Activated gamma-delta T cell treated with Interleukin-2 at 50 U/mL for 16 hours (primary cell): ENCODE results near the gene GALNT18.

Experiments used
- DNase-seq: peaks from one replicate; pipeline ENCODE4 v3.0.0-alpha.2; 2020

GALNT18 gene

DNA sequence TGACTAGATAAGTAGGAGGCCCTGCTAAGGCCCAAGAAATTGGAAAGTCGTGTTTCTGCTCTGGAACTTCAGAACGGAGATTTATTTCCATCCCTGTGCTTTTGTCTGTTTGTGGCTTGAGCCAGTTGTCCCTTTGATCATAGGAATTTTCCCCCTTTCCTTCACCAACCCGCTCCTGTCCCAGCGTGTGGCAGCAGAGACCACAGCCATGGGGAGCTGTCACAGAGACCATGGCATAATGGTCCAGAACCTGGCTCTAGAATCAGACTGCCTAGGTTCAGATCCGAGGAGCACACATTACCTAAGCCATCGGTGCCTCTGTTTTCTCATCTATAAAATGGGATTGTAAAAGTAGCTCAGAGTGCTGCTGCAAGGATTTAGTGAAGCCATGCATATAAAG, 128.1 kb downstream of the GALNT18 start:
- DNase-seq, result no peak

DNA sequence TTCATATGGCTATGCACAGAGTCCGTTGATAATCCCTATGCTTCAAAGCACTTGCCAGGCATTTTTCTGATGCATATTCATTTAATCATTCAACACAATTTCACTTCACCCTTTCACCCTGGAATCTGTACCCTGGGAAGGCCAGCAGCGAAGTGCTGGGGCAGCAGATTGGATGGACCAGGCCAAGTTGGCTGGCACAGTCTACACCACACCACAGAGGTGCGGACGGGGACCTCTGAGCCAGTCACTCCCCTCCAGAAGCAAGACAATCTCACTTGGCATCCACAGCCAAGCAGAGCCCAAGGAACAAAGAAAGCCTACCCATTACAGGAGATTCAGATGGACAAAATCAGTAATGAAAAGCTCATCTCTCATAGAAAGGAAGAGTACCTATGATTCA, 130.2 kb downstream of the GALNT18 start:
- no peak for DNase-seq

DNA sequence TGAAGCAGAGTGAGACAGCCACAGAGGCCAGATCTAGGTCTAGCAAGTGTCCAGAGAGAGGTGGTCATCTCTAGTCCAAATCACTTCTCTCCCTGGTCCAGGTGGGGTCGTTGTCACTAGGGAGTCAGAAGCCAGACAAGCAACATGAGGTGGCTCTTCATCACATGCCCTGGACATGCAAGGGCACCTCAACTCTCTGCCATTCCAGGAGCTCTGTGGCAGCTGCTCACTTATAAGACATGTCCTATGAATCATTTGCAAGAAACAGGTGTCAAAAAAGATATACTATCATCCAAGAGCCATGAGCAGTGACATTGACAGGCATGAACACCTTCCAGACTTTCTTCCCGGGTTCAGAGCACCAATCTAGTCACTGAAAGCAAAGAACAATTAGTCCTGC, 130.8 kb downstream of the GALNT18 start:
- DNase-seq, result no peak

DNA sequence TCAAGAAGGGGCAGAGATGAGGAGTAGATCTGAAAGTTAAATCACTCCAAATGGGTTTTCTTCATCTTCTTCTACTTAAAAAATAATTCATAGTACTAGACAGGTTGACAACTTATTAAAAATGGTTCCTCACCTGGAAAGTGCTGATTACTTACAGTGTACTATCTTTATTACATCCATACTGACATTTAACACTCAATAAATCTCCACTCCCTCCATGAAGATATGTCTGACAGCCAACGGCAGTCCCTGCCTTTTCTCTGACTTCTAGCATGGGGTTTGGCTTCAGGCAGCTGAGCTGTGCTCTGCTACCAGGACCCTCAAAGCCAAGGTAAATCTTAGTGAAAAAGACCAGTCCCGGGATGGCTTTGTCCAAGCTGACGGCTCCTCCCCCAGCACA, 135.4 kb downstream of the GALNT18 start:
- DNase-seq, result no peak

DNA sequence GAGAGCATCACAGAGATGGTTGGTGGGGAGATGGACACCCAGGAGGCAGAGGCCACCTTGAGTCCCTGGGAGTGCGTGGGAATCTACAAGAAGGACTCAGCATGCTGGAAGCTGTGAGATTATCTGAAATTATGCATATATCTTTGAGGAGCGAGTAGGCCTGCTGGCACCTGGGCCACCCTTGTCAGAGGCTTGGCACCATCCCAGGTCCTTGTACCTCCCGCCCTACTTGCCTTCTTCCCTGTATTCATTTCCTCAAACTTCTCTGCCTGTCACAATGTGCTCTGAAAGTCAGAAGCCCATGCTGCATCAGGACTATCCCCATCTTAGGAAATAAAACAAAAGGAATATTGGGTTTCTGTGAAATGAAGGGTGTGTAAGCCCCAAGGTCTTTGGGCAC, 135.8 kb downstream of the GALNT18 start:
- DNase-seq, result no peak

DNA sequence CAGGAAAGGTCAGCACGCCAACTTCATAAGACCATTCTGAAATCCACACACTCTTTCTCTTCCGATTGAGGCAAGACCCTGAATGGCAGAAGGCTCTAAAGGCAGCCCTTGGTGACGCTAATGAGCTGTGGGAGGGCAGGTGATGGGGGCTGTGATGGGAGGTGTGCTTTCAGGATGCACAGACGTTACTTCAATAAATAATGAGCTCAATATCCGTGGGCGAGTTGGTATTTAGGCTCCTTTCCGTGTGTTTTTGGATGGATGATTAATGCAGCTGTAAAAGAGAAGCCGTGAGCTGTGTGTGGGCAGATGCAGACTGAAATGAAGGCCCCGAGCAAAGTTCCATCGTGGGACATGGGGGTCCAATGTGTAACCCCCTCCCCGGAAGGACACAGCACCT, 138.2 kb downstream of the GALNT18 start:
- DNase-seq, result no peak

DNA sequence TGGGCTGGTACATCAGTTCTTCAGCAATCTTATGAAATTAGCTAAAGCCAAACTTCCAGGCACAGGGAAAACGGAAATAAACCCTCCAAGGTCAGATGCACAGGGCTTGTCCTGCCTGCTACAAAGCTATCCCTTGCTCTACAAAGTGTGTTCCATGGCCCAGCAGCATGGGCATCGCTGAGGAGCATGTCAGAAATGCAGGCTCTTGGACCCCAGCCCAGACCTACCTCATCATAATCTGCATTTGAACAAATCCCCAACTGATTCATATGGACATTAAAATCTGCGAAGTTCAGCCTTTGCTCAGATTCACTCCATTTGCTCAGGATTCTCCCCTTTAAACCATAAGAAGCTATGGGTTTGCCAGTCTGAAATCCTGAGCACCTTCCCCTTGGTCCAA, 139.1 kb downstream of the GALNT18 start:
- no peak for DNase-seq

DNA sequence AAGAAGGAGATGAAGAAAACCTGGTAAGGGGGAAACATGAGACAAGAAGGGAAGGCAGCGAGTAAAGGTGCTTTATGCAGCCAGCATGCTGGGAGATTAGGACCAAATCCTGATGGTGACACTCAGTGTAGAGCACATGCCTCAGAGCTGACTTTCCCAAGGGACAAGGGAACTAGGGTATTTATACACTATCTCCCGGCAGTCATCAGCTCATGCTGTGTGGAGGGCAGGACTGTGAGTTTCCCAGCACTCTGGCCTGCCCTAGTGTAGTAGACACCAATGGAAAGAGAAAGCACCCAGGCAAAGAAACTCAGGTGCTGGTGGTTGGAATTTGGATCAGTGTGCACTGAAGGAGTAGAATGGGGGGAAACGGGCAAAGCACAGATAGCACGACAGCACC, 140.4 kb downstream of the GALNT18 start:
- no peak for DNase-seq

DNA sequence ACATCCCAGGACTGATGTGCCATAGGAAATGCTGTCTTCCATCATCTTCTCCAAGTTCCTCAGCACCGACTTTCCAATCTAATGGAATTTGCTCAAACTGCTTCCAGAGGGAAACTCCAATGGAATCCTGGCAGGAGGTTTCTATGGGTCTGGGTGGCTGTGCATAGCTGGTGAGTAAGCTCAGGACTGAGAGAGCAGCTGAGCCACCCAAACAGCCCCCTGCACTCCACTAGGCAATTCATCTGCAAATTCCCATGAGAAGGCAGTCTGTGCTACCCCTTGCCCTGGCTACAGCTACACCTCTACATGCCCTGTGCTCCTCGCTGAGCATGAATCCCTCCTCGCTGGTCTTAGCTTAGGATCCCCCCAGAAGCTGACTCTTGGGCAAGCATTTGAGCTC, 140.8 kb downstream of the GALNT18 start:
- DNase-seq, result no peak

DNA sequence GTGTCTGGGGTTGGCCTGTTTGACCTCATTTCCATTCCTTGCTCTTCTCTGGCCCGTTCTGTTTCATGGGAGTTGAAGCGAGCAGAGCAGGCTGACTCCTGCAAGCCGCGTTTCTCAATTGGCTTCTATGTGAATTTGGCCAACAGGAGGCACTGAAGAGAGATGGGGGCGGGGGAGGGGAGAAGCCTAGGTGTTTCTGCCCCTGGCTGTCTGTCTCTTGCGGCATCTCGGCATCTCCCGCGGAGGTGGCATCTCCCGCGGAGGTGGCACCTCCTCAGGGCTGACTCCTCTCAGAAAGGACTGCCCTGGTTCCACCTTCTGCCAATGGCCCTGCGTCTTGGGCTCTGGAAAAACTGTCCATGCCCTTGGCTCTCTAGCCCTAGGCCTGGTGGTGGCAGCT, 143.1 kb downstream of the GALNT18 start:
- DNase-seq, result no peak

DNA sequence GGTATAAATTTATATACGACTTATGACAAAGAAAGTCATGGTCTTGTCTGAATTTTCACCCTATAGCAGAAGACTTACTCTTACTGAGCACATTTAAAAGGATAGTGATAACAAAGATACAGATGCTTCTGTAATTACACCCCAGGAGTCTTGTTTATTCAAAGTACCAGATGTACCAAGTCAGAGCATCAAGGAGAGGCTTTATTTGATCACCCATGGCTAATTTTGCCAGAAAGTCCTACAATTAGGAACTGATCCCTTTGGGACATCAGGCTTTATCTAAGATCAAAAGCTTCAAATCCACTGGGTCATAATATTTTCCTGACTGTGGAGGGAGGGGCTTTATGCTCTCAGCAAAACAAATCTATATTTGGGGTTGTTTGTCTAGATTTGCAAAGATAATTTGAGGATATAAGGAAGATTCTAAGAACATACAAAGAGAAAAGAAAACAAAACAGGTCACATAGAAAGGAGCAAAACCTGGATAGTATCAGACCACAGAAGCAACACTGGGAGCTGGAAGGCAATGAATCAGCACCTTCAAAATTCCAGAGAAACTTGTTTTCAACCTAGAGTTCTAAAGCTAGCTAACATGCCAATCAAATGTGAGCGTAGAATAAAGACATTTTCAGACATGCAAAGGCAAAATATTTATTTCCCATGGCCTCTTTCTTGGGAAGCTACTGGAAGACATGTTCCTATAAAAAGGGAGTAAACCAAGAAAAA, 143.9 kb downstream of the GALNT18 start:
- DNase-seq, result no peak

DNA sequence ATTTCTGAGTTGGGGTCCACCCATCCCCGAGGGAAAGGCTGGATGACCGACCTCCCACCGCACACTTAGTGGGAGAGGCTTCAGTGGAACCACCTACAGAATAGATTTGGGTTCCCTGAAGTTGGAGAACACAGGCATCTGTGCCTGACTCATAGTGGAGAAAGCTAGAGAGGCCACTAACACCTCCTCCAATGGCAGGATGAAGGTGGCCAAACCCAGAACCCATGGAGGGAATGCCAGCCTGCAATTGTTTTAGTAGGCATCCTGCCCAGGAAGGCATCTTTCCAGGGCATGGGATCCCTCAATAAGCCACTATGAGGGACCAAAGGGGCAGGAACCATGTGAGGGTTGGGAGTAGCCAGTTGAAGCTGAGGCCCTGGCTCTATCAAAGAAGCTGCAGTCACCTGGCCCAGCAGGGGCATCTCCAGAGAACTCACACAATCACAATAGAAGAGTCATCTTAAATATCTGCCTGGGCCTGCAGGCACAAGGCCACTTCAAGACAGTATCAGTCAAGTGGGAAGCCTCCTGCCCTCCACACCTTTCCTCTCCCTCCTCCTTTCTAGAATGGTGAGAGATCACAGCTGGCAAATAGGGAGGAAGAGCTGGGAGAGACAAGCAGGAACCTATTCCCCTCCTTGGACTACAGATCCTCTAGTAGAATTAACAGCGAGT, 144.7 kb downstream of the GALNT18 start:
- no peak for DNase-seq

DNA sequence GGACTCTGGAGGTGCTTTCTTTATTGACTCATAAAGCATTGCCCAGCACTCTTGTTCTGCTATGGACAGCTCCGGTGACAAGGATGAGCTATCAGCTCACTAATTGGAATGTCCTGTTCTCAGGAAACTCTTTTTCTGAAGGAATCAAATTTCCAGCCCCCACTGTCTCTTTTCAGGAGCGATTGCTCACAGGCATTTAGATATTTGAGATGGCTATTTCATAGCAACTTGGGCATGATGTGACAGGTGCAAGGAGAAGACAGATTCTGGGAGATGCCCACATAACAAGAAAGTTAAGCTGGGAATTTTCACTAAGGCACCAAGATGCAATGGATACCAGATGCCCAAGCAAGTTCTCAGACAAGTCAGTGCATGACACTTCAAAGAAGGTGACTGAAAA, 145.3 kb downstream of the GALNT18 start:
- DNase-seq, result no peak

DNA sequence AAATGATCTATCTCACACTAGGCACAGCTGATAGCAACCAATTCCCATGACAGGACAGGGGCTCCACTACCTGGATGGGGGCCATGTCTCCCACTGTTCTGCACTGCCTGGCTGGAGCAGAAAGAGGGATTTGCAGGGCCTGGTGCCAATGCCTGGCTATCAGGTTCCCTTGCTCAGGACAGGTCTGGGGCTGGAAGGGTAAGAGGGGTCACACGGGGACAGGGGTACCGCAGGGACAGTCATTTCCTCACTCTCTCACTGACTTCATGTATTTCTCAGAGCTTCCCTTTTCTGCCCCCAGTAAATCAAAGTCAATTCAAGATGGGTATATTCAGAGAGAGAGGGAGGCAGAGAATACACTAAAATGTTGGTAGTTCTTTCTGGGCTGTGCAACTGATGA, 149.7 kb downstream of the GALNT18 start:
- DNase-seq, result no peak

DNA sequence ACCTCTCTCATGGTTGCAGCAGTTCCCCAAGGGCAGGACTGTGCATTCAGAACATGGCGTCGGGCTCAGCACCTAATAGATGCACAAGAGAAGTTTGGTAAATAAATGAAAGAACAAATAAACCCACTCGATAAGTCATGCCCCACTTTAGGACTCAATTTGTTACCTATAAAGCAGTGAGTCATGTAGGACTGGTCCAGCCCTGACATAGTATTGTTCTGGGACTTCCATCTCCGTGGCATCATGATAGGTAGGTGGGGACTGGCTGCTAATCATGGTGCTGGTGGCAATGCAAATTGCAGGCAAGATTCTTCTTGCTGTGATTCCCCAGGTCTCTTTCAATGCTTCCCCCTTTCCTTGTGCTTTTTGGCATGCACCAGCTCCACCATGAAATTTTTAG, 150.6 kb downstream of the GALNT18 start:
- no peak for DNase-seq

DNA sequence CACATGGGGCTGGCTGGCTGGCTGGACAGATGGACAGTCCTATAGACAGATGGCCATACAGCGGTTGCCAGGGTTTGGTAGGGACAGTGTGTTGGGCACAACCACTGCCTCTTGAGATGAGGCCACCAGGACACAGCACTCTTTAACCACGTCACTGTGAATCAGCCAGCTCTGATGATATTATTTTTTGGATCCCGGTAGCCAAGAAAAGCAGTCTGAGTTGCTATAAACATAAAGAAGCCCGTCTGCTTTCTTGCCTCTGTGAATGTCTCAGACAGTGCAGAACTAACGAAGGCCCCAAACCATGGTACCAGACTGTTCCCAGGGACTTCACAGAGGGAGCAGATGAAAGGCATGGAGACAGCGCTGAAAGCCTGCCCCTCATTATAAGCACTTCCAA, 152.9 kb downstream of the GALNT18 start:
- no peak for DNase-seq

DNA sequence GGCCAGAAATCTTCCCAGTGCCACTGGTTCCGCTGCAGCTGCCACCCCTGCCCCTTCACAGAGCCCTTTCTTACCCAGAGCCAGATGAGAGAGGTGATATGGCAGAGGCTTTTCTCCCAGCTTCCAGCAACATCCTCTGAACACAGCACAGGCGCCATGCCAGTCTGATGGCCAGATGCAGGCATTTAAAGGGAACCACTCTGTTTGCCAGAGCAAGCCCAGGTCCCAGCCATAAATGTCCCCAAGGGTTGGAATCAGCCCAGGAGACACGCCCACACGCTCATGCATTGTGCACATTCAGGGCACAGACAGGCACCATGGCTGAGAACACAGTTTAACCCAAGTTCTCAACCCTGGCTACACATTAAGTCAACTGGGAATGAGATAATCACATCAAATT, 154.5 kb downstream of the GALNT18 start:
- DNase-seq, result no peak

DNA sequence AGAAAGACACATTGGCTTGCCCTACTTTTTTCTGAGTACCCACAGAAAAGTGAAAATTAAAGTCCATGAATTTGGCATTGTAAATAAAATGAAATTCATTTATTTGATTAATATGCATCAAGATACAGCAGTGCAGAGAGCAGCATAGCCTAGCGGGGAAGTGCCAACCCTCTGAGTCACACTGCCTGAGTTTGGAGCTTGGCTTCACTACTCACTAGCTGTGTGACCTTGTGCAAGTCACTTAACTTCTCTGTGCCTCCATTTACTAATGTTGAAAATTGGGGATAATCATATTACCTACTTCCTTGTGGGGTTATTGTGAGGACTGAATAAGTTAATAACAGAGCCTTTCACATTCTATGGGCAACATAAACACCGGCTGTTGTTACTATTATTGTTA, 157.2 kb downstream of the GALNT18 start:
- DNase-seq, result no peak

DNA sequence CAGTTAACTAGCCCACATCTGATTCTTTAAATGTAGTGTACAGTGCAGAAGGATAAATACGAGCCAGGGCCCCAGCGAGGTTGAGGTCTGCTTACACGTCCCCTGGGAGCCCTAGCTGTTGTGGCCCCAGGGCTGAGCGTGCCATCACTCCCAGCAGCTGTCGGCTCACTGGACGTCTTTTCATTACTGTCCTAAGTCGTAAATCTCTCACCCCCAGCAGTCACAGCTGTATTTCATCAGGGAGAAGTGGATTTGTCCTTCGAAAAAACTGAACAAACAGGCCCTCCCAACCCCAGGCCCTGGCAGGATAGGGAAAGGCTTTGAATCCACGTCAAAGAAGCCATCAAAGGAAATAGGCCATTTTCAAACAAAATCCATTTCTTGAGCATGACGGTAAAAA, 158.4 kb downstream of the GALNT18 start:
- DNase-seq, result no peak

DNA sequence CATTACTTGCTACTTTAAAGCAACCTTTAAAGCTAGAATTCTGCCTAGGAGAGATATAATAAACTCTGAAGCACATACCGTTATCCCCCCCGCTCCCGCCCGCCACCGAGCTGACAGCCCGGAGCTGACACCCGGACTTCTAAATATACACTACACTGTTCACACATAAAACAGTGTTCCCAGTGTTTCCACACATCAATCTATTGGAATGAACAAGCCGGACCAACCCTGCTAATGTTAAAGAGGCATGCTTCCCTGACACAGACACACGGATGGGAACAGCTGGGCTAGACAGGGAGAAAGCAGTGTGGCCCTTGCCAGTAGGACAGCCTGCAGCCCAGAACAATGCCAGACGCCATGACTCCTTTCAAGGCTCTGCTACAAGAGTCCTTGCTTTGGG, 160.3 kb downstream of the GALNT18 start:
- DNase-seq, result no peak

DNA sequence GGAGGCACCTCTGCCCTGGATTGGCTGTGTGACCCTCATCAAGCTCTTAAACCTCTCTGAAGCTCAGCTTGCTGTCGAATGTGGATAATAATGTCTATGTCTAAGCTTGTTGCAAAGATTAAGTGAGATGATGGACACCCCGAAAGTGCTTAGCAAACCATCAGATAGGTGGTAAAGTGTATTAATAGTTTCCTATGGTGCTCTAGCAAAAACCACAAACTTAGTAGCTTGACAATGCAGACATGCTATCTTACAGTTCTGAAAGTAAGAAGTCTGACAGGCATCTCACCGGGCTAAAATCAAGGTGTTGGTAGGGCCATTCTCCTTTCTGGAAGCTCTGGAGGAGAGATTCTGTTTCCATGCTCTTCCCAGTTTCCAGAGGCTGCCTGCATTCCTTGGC, 162.2 kb downstream of the GALNT18 start:
- no peak for DNase-seq

DNA sequence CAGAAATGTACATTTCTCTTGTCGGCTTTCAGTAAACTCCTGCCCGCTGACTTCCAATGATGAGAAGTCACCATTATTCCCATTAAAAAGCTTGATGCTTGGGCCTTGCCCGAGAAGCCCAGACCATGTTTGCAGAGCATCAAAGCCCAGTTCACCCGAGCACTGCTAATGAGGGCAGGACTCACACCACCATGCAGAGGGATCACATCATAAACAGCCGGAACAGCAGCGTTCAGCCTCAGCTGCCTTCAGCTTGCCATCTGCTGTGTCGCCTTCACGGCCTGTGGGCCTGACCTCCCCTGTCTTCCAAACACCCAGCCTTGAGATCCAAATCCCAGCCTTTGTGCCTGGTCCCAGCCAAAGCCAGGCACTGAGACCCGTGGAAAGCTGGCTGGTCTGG, 163.3 kb downstream of the GALNT18 start:
- DNase-seq, result no peak

DNA sequence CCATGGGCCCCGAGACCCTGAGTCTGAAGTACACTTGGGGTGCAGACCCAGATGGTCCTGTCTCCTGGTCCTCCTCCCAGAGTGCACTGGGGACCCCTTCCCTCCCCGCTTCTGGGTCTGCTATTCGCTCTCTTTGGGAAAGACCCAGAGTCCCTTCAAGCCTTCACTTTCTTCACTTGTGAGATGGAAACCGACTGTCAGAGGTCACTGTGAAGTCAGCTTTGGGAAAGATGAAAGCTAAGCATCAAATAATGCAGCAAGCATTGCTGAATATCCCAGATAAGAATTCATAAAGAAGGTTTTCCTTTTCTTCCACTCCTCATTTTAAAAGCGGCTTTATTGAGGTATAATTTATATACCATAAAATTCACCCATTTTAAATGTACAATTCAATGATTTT, 163.8 kb downstream of the GALNT18 start:
- DNase-seq, result no peak

DNA sequence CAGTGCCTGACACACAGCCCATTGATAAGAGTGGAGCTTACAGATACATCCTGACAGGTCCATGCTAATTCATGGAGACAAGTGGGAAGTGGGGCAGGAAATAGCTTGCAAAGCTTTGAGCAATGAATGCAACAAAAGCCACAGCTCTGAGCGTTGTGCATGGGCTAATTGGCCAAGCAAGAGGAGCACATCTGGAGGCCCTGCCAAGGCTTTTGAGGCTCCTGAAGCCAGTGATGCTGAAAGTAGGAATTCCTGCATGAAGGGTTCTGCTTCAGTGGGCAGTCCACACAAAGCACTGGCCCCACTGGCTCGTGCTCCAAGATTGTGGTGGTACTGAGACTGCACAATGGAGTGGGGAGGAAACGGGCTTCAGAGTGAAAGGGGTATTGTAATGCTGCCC, 164.9 kb downstream of the GALNT18 start:
- no peak for DNase-seq

DNA sequence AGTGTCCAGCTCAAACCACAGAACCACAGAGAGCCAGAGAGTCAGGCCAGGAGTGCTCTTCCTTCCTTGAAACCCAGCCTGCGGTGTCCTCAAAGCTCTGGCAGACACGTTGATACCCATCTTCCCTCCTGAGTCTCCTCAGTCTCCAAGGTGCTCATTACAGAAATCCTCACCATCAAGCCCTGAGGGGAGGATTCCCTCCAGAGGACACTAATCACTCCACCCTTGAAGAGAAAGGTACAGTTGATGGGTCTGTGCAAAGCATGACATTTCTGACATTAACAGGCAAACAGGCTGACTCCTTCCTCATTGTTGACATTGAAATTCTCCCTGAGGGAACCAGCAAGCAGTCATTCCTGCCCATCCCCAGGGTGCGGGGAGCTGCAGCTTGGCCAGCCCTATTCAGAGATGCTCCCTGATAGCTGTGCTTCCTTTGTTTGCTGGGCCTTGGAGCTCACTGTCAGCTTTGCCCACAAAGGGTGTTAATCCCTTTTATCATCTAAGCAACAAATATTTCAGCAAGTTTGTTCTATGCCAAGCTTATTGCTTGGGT, 167.1 kb downstream of the GALNT18 start:
- no peak for DNase-seq
